GM12865 (cell line): ENCODE measurements around the gene NCK2.

Source experiments
- DNase-seq: peaks from one replicate; pipeline ENCODE4 v3.0.0; 2010; ENCODE audit warnings: low read depth
- H3K4me3 ChIP-seq: 2 replicates; pipeline ENCODE4 v1.5.1; 2011; ENCODE audit warnings: mild to moderate bottlenecking, low read depth, low read length, control low read depth
- CTCF ChIP-seq: IDR thresholded peaks from 2 replicates; pipeline ENCODE4 v1.5.1; 2011; ENCODE audit warnings: low read length, control low read depth, low read depth, inconsistent platforms; ENCODE audit not compliant: insufficient read depth; ENCODE audit errors: missing control alignments

Gene NCK2

GRCh38 chr2:105744909-105745853 lies at the start of gene NCK2:
Gene NCK2 (plus strand): TSS chr2:105744912. CDS start chr2:105855064, 110,152 bp downstream.
- peak within 1 kb of the TSS; percentile 85 for H3K4me3 ChIP-seq
- TF ChIP-seq CTCF, result no peak
- peak; percentile 49 for DNase-seq

- no peak for DNase-seq
- no peak overlapping the region for H3K4me3 ChIP-seq
- no peak for TF ChIP-seq CTCF
Measured at GRCh38 chr2:105697781-105698449, 46.8 kb upstream of the NCK2 start.

GRCh38 chr2:105698820-105699219 lies 45.9 kb upstream of the NCK2 start:
- TF ChIP-seq CTCF, result no peak
- DNase-seq, result no peak
- no peak overlapping the region for H3K4me3 ChIP-seq

- TF ChIP-seq CTCF, result no peak
- H3K4me3 ChIP-seq, result no peak overlapping the region
- DNase-seq, result no peak
Measured at GRCh38 chr2:105701042-105701441, 43.7 kb upstream of the NCK2 start.

- TF ChIP-seq CTCF, result no peak
- peak; percentile 24 for DNase-seq
- H3K4me3 ChIP-seq, result no peak overlapping the region
Measured at GRCh38 chr2:105708697-105709096, 36.0 kb upstream of the NCK2 start.

GRCh38 chr2:105711394-105711793 lies 33.3 kb upstream of the NCK2 start:
- no peak for TF ChIP-seq CTCF
- no peak overlapping the region for H3K4me3 ChIP-seq
- DNase-seq, result no peak
